ENCODE results near the gene GGA3.
"Not testable (repeated sequence)": the region's sequence is repeated elsewhere in the genome, so short reads cannot be mapped to it uniquely, and the experiment has no call there.

GGA3 gene, protein sequence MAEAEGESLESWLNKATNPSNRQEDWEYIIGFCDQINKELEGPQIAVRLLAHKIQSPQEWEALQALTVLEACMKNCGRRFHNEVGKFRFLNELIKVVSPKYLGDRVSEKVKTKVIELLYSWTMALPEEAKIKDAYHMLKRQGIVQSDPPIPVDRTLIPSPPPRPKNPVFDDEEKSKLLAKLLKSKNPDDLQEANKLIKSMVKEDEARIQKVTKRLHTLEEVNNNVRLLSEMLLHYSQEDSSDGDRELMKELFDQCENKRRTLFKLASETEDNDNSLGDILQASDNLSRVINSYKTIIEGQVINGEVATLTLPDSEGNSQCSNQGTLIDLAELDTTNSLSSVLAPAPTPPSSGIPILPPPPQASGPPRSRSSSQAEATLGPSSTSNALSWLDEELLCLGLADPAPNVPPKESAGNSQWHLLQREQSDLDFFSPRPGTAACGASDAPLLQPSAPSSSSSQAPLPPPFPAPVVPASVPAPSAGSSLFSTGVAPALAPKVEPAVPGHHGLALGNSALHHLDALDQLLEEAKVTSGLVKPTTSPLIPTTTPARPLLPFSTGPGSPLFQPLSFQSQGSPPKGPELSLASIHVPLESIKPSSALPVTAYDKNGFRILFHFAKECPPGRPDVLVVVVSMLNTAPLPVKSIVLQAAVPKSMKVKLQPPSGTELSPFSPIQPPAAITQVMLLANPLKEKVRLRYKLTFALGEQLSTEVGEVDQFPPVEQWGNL

DNA sequence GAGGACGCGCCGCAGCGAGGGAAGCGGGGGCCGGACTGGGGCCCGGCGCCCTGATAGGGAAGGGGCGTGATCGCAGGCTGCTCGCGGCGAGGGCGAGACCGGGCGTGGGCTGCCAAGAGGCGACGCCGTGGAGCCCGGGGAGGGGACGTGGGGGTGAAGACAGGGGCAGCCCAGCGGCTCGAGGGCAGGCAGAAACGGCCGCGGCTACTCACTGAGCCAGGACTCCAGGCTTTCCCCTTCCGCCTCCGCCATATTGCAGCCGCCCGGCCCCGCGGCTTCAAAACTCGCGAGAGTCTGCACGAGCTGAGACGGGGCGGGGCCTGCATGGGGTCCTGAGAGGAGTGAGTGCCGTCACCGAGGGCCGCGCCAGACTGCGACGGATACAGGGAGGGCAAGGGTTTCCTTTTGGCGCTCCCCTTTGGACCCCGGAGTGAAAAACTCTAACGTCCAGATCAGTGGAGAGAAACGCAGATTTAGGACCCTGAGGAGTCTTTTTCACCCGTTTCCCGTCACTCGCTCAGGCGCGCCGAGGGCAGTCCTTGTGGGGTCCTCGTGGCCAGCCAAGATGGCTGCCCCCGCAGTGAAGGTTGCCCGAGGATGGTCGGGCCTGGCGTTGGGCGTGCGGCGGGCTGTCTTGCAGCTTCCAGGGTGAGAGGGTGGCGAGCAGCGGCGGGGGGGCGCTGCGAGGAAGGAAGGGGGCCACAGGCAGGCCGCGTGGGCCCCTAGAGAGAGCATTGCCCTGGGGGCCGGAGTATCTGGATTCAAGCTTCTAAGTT, at the start of gene GGA3, which contains the start of gene MRPS7:
Gene GGA3 (minus strand): TSS at position 271 of the 776 bp plus-strand sequence. CDS start 19 bp downstream, at position 252.
Gene MRPS7 (plus strand): TSS at position 544 of the 776 bp plus-strand sequence. CDS start 22 bp downstream, at position 566.
- Mint-ChIP-seq H3K4me1 (ENCODE audit: low read depth) (peaks cover 55% of the 10 kb centered on the region), H3K36me3 (ENCODE audit: low read depth) (peaks cover 78% of the 10 kb centered on the region), H3K9me3 (no peaks in the 10 kb centered on the region), H3K4me3 (peak within 1 kb of the TSS; percentile 96), H3K27me3 (no peaks in the 10 kb centered on the region), H3K27ac (peak within 1 kb of the TSS; percentile 100)
- DNase-seq = peak; percentile 97

DNA sequence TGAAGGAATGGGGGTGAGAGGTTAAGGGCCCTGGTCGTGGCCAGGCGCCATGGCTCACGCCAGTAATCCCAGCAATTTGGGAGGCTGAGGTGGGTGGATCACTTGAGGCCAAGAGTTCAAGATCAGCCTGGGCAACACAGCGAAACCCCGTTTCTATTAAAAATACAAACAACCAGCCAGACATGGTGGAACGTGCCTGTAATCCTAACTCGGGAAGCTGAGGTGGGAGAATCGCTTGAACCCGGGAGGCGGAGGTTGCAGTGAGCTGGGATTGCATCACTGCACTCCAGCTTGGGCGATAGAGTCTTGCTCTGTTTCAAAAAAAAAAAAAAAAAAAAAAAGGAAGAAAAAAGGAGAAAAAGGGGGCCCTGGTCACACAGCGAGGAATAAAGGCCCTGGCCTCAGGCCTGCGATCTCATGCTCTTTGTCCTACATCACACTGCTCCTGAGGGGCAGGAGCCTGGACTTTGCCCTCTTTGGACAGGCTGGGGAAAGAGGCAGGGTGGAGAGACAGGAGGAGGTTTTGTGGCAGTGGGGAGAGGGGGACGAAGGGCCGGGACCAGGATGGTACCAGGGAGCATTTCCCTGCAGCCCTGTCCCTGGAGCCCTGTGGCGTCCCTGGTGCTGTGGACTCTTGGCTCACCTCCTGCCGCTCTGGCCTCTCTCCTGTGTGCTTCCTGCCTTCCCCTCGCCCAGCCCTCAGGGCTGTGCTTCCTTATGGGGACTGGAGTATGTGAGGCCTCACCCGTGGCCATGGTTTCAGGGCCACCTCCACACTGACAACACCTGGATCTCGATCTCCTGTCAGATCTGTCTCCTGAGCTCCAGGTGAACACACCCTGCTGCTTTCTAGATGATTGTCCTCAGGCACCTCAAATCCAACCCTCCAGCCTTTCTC, 47.6 kb upstream of the GGA3 start:
- DNase-seq = no peak
- no peak overlapping the region for H3K4me3 Mint-ChIP-seq
- H3K27ac Mint-ChIP-seq = peak overlapping the region; percentile 40
- peaks cover 1% of the 10 kb centered on the region for H3K36me3 Mint-ChIP-seq (ENCODE audit: low read depth)
- no peaks in the 10 kb centered on the region for H3K27me3 Mint-ChIP-seq
- no peaks in the 10 kb centered on the region for H3K9me3 Mint-ChIP-seq
- peaks cover 13% of the 10 kb centered on the region for H3K4me1 Mint-ChIP-seq (ENCODE audit: low read depth)

DNA sequence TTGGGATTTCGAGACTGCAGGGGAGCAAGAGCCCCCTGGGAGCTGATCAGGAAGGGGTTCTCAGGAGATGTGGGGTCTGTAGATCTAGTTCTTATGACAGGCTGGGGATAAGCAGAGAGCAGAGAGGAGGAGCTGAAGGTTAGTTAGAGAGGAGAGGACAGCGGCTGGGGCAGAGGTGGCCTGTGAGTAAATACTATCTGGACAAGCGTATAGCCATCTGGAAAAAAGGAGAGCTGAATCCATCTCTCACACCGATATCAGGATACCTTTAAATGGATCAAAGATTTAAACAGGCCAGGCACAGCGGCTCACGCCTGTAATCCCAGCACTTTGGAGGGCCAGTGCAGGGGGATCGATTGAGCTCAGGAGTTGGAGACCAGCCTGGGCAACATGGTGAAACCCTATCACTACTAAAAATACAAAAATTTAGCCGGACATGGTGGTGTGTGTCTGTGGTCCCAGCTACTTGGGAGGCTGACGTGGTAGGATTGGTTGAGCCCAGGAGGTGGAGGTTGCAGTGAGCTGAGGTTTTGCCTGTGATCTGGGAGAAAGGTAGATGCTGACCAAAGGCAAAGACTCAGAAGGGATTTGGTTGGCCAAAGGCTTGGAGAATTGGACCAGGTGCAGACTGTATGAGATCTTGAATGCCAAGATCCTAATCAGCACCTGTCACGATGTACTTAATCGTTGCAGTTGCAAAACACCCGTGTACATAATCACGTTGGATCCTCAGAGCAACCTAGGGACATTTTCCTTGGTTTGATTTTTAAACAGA, 46.7 kb upstream of the GGA3 start:
- Mint-ChIP-seq H3K27me3 (no peaks in the 10 kb centered on the region), H3K4me3 (no peak overlapping the region), H3K9me3 (no peaks in the 10 kb centered on the region), H3K4me1 (ENCODE audit: low read depth) (peaks cover 7% of the 10 kb centered on the region), H3K36me3 (ENCODE audit: low read depth) (no peaks in the 10 kb centered on the region), H3K27ac (no peak overlapping the region)
- DNase-seq = no peak

DNA sequence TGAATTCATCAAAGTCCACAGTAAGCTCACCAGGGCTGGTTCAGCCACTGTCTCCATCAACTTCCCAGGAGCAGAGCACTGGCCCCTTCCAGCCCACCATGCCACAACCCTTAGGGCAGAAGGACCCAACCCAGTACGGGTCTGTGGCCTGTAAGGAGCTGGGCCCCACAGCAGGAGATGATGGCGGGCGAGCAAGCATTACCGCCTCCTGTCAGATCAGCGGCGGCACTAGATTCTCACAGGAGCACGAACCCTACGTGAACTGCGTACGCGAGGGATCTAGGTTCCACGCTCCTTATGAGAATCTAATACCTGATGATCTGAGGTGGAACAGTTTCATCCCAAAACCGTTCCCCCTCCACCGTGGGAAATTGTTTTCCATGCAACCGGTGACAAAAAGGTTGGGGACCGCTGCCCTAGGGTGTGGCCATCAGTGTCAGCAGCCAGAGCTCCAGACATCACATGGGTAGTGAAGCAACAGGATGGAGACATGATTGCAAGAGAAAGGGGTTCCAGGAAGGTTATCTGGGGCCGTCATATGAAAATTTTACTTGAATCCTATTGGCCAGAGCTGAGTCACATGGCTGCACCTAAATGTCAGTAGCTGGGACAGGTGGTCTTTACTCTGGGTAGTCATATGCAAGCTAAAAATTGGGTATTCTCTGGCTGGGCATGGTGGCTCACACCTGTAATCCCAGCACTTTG, 40.2 kb upstream of the GGA3 start:
- no peaks in the 10 kb centered on the region for H3K27me3 Mint-ChIP-seq
- H3K4me1 Mint-ChIP-seq (ENCODE audit: low read depth) = peaks cover 16% of the 10 kb centered on the region
- no peak overlapping the region for H3K4me3 Mint-ChIP-seq
- no peaks in the 10 kb centered on the region for H3K36me3 Mint-ChIP-seq (ENCODE audit: low read depth)
- no peak overlapping the region for H3K27ac Mint-ChIP-seq
- H3K9me3 Mint-ChIP-seq = no peaks in the 10 kb centered on the region
- no peak for DNase-seq

DNA sequence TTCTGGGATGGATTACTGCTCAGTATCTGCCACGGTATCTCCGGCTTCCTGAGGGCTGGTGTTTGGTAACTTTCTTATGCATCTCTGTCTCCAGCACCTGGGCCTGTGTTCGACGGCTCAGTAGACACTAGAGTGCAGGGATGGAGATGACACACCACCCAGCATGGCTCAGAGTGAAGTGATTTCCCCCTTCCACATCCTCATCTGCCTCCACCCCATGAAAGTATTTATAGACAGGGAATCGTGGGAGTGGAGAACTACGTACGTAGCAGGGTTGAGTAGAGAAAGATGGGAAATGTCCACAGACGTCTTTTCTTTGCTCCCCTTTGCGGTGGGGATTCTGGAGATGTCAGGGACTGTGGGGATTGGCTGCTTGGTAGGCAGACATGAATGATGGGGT, 39.6 kb upstream of the GGA3 start:
- no peaks in the 10 kb centered on the region for H3K27me3 Mint-ChIP-seq
- H3K27ac Mint-ChIP-seq = no peak overlapping the region
- H3K4me1 Mint-ChIP-seq (ENCODE audit: low read depth) = peaks cover 19% of the 10 kb centered on the region

DNA sequence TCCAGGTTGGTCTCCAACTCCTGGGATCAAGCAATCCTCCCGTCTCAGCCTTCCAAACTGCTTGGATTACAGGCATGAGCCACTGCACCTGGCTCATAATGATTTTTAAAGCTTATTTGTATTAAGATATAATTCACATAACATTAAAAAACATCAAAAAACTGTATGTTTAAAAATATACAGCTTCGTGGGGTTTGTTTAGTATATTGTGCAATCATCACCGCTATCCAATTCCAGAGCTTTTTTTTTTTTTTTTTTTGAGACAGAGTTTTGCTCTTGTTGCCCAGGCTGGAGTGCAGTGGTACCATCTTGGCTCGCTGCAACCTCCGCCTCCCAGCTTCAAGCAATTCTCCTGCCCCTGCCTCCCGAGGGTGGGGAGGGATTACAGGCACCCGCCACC, 38.9 kb upstream of the GGA3 start:
- Mint-ChIP-seq H3K9me3 (no peaks in the 10 kb centered on the region), H3K27me3 (no peaks in the 10 kb centered on the region), H3K27ac (no peak overlapping the region), H3K4me1 (ENCODE audit: low read depth) (peaks cover 27% of the 10 kb centered on the region), H3K36me3 (ENCODE audit: low read depth) (no peaks in the 10 kb centered on the region), H3K4me3 (no peak overlapping the region)
- DNase-seq = no peak

More for the DNA sequence above, 39.6 kb upstream of the GGA3 start:
- Mint-ChIP-seq H3K9me3 (no peaks in the 10 kb centered on the region), H3K4me3 (no peak overlapping the region), H3K36me3 (ENCODE audit: low read depth) (no peaks in the 10 kb centered on the region)
- DNase-seq = no peak

DNA sequence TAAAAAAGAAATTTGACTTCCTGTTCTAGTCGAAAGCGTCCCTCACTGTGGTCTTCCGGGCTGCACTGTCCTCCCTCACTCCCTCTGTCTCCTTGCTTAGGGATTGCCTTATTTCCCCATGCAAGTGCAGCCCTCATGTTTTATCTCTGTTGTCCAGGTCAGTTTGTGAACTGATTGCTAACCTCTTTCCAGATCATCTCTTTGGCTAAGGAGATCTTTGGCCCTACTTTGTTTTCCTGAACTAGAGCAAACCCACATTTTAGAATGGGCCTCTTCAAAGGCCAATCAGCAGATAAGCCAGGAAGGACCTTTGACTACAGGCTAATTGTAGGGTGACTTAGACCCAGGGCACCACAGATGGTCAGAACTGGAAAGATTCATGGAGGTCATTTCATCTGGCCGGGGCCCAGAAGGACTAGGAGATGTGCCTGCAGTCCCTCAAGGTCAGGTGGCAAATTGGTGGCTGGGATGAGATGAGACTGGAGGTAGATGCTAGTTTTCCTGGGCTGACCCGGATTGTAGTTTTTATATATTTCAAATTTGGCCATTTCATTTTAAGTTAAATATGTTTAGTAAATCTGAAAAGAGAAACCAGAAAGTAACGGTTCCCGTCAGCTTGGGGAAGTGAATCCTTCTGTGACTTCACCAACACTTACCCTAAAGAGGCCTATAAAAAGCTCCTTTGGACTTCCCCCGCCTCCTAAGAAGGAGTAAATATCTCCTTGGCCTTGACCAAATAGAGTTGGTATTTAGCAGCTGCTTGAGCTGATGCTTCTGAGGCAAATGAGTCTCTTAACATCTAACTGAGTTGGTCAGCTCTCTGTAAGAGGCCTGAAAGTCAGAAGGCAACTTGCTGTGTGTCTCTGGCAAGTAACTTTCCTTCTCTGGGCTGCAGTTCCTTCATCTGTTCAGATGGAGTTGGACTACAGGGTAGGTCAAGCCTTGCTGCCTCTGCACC, 34.1 kb upstream of the GGA3 start:
- peaks cover 44% of the 10 kb centered on the region for H3K4me1 Mint-ChIP-seq (ENCODE audit: low read depth)
- H3K27me3 Mint-ChIP-seq = no peaks in the 10 kb centered on the region
- H3K27ac Mint-ChIP-seq = peak overlapping the region; percentile 99
- no peaks in the 10 kb centered on the region for H3K36me3 Mint-ChIP-seq (ENCODE audit: low read depth)
- no peaks in the 10 kb centered on the region for H3K9me3 Mint-ChIP-seq
- DNase-seq = no peak
- peak overlapping the region; percentile 38 for H3K4me3 Mint-ChIP-seq

DNA sequence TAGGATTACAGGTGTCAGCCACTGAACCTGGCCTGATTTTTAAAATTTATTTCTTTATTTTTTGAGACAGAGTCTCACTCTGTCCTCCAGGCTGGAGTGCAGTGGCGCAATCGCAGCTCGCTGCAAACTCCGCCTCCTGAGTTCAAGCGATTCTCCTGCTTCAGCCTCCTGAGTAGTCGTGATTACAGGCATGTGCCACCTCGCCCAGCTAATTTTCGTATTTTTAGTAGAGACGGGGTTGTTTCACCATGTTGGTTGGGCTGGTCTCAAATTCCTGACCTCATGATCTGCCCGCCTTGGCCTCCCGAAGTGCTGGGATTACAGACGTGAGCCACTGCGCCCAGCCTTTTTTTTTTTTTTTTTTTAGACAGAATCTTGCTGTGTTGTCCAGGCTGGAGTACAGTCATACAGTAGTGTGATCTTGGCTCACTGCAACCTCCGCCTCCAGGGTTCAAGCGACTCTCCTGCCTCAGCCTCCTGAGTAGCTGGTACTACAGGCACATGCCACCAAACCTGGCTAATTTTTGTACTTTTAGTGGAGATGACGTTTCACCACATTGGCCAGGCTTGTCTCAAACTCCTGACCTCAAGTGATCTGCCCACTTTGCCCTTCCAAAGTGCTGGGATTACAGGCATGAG, 31.5 kb upstream of the GGA3 start:
- H3K27me3 Mint-ChIP-seq, H3K4me3 Mint-ChIP-seq, H3K27ac Mint-ChIP-seq, DNase-seq, H3K9me3 Mint-ChIP-seq: not testable (repeated sequence)
- H3K4me1 Mint-ChIP-seq (ENCODE audit: low read depth) = peaks cover 54% of the 10 kb centered on the region
- H3K36me3 Mint-ChIP-seq (ENCODE audit: low read depth) = peaks cover 16% of the 10 kb centered on the region

DNA sequence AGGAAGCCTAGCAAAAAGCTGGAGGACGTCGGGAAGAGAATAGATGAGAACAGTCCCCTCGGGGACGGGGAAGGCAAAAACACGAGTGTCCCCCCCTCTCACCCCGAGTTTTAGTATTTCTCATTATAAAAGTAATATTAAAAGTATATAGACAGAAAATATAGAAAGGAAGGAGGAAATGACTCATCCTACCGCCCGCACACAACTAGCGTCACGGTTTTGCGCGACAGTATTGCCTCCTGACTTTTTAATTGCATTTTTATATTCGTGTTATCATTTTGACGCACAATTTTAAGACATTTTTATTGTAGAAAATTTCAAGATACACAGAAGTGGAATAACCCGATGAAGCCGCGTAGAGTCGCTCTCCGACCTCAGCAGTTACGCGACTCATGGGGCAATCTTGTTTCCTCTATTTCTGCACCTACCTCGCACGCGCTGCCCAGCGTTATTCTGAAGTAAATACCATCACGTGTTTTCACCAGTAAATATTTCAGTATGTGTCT, 28.5 kb upstream of the GGA3 start:
- Mint-ChIP-seq H3K9me3 (no peaks in the 10 kb centered on the region), H3K4me3 (peak overlapping the region; percentile 97), H3K36me3 (ENCODE audit: low read depth) (peaks cover 46% of the 10 kb centered on the region), H3K27me3 (no peaks in the 10 kb centered on the region), H3K27ac (peak overlapping the region; percentile 100), H3K4me1 (ENCODE audit: low read depth) (peaks cover 44% of the 10 kb centered on the region)
- DNase-seq = no peak

DNA sequence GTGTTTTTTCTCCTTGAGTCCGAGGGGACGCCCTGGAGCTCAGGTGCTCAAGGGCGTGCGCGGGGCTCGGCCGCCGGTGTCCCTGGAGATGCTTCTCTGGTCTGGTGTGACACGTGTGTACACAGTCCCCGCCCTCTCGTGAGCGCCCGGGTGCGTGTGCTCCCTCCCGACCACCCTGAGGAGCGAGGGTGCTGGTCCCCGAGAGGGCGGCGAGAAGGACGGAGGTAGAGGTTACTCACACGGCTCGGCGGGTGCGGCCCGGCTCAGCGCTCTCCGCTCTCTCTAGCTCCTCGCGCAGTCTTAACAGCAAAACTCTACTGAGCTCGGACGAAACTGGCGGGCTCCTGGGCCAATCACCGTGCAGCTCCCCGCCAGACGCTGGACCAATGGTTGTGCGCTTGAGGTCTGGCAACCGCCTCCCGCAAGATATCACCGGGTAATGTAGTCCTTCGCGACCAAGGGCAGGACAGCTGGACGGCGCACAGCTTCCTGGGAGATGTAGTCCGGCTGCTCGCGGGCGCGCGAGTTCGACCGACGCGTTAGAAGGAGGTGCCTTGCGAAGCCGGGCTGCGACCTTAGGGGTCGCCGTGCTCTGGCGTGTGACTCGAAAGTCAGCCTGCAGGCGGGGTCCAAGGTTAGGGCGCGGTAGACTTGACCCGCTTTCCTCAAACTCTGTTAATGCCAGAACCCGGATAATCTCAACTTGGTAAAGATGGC, 27.9 kb upstream of the GGA3 start, which contains the start of gene SLC25A19:
Gene SLC25A19 (minus strand): TSS at position 319 of the 717 bp plus-strand sequence. CDS start 2,669 bp downstream, outside the sequence.
- Mint-ChIP-seq H3K9me3 (no peaks in the 10 kb centered on the region), H3K27ac (peak within 1 kb of the TSS; percentile 100), H3K27me3 (no peaks in the 10 kb centered on the region)

DNA sequence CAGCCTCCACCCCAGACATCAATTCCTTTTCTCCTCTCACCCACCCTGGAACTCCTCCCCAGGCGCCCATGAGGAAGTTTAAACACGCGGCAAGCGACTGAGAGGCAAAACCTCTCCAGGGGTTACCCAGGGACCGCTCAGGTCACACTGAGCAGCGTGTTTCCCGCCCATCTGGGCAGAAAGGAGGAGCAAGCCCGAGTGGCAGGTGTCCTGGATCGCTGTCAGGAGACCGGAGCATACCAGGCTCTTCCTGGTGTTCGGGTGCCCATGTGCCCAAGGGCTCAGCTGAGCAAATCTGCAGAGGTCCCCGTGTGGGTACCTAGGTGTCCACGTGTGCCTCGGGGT, 27.3 kb upstream of the GGA3 start:
- DNase-seq = peak; percentile 78
- Mint-ChIP-seq H3K4me3 (peak overlapping the region; percentile 97), H3K4me1 (ENCODE audit: low read depth) (peaks cover 37% of the 10 kb centered on the region), H3K36me3 (ENCODE audit: low read depth) (peaks cover 57% of the 10 kb centered on the region), H3K9me3 (no peaks in the 10 kb centered on the region), H3K27ac (peak overlapping the region; percentile 100), H3K27me3 (no peaks in the 10 kb centered on the region)

More for the DNA sequence above, 27.9 kb upstream of the GGA3 start, which contains the start of gene SLC25A19:
- H3K4me3 Mint-ChIP-seq = peak within 1 kb of the TSS; percentile 97
- H3K4me1 Mint-ChIP-seq (ENCODE audit: low read depth) = peaks cover 39% of the 10 kb centered on the region
- H3K36me3 Mint-ChIP-seq (ENCODE audit: low read depth) = peaks cover 52% of the 10 kb centered on the region
- peak; percentile 94 for DNase-seq

All from activated T-cell treated with anti-CD3 and anti-CD28 coated beads, Interleukin-2, amount 50 U/mL, for 24 hours (primary cell).